ENCODE results near the gene CEACAM18.

DNA sequence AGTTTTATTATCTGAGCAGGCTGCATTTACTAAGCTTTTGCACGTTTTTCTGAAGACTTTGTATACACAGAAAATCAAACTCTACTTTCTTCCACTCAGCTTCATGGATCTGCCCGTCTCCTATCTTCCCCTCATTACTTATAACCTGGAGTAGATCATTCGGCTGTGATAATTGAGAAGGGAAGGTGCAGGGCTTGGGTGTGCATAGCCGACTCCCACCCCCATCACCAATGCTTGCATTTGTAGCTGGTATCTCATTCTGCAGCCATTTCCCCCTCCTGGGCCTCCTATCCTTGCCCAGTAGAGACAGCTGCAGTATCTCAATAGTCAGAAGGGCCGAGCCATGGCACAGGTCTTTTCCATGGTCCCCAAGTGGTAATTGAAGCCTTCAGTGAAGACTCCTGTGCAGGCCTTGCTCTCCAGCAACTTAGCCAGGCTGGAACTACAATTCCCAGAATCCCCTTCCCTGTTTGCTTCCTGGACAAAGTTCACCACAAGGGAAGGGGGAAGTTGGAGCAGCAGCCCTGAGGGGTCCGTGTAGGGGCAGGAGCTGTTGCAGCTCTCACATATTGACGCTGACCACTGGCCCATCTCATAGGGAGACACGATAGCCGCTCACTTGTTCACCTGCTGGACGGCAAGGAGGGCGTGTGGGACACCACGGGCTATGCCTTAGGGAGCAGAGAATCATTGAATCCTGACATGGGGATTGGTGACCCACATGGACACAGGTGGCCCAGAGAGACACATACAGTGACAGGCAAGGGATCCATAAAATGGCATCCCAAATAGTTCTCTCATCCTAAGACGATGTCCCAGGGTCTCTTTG is 18.0 kb upstream of the CEACAM18 start:
- TF ChIP-seq POLR2A (IDR thresholded peaks at IDR 0.05) = no peak
- TF ChIP-seq, protein P1, sequence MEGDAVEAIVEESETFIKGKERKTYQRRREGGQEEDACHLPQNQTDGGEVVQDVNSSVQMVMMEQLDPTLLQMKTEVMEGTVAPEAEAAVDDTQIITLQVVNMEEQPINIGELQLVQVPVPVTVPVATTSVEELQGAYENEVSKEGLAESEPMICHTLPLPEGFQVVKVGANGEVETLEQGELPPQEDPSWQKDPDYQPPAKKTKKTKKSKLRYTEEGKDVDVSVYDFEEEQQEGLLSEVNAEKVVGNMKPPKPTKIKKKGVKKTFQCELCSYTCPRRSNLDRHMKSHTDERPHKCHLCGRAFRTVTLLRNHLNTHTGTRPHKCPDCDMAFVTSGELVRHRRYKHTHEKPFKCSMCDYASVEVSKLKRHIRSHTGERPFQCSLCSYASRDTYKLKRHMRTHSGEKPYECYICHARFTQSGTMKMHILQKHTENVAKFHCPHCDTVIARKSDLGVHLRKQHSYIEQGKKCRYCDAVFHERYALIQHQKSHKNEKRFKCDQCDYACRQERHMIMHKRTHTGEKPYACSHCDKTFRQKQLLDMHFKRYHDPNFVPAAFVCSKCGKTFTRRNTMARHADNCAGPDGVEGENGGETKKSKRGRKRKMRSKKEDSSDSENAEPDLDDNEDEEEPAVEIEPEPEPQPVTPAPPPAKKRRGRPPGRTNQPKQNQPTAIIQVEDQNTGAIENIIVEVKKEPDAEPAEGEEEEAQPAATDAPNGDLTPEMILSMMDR (IDR thresholded peaks at IDR 0.05) = no peak

Data from Peyer's patch (tissue), 4 donors.